GM12878 (cell line): ENCODE measurements around the gene PSTPIP2. TPM values are rescaled to one million over a fixed set of nuclear protein-coding genes. Genes with fewer than 3 reads are reported as not detected.

ENCODE experiments used
- CBX3 ChIP-seq: fragments of 200-600 bp; sonication (generic); IDR thresholded peaks from 2 replicates; pipeline ENCODE4 v1.6.1; 2016; ENCODE audit warnings: low read depth, borderline replicate concordance
- CREB1 ChIP-seq: IDR thresholded peaks from 2 replicates; pipeline ENCODE4 v1.6.1; 2012; ENCODE audit warnings: low read depth, mild to moderate bottlenecking, inconsistent platforms
- EGR1 ChIP-seq, 2 experiments: IDR thresholded peaks; 1 replicate in 1 of 2; 2 replicates in 1 of 2; pipeline ENCODE4 v1.6.1; 2011 to 2012; ENCODE audit warnings: low read depth in 2 of 2, low read length in 2 of 2, borderline replicate concordance in 1 of 2, mild to moderate bottlenecking in 1 of 2, moderate library complexity in 1 of 2
- ESRRA ChIP-seq: IDR thresholded peaks from 2 replicates; pipeline ENCODE4 v1.6.1; 2012; ENCODE audit warnings: mild to moderate bottlenecking, low read length, improper control_type of control experiment
- HCFC1 ChIP-seq: fragments of 150-350 bp; IDR thresholded peaks from 2 replicates; pipeline ENCODE4 v1.6.1; 2014; ENCODE audit warnings: low read length
- KDM1A ChIP-seq: fragments of 200-600 bp; sonication (generic); IDR thresholded peaks from 2 replicates; pipeline ENCODE4 v1.6.1; 2016; ENCODE audit warnings: borderline replicate concordance
- MTA2 ChIP-seq: fragments of 450-650 bp; IDR thresholded peaks from 2 replicates; pipeline ENCODE4 v1.6.1; 2016; ENCODE audit warnings: low read depth, mild to moderate bottlenecking, moderate library complexity
- POLR2A ChIP-seq: IDR thresholded peaks from 2 replicates; pipeline ENCODE4 v1.6.1; 2011; ENCODE audit warnings: low read depth, mild to moderate bottlenecking, low read length
- RUNX3 ChIP-seq: IDR thresholded peaks from 2 replicates; pipeline ENCODE4 v1.6.1; 2012; ENCODE audit warnings: low read length, inconsistent platforms
- SMARCA5 ChIP-seq: fragments of 450-650 bp; IDR thresholded peaks from 2 replicates; pipeline ENCODE4 v1.6.1; 2017; ENCODE audit warnings: mild to moderate bottlenecking
- SREBF2 ChIP-seq: IDR thresholded peaks from 2 replicates; pipeline ENCODE4 v1.6.1; 2012; ENCODE audit warnings: mild to moderate bottlenecking, low read length
- SRF ChIP-seq, 2 experiments: IDR thresholded peaks; 2 replicates each; pipeline ENCODE4 v1.6.1; 2011; ENCODE audit warnings: low read depth in 2 of 2, low read length in 2 of 2, mild to moderate bottlenecking in 1 of 2, moderate library complexity in 1 of 2
- STAT3 ChIP-seq: IDR thresholded peaks from 2 replicates; pipeline ENCODE4 v1.6.1; 2011; ENCODE audit warnings: low read depth, low read length, improper control_type of control experiment
- SUPT20H ChIP-seq: IDR thresholded peaks from 2 replicates; pipeline ENCODE4 v1.6.1; 2011; ENCODE audit warnings: low read depth, mild to moderate bottlenecking, low read length, moderate library complexity, borderline replicate concordance; ENCODE audit not compliant: control insufficient read depth
- TBL1XR1 ChIP-seq: IDR thresholded peaks from 2 replicates; pipeline ENCODE4 v1.6.1; 2012; ENCODE audit warnings: low read depth, low read length, improper control_type of control experiment
- ZZZ3 ChIP-seq: IDR thresholded peaks from 2 replicates; pipeline ENCODE4 v1.6.1; 2011; ENCODE audit warnings: low read depth; ENCODE audit not compliant: control insufficient read depth, insufficient read length
- polyA plus RNA-seq, 11 experiments: library from polyadenylated mRNA; depleted of rRNA in 4 of 11; unstranded in 6 of 11; stranded (reverse) in 5 of 11; fragments of >200 nt; fragmentation: Nextera tagmentation in 4 of 11; fragmentation: Illumina TruSeq in 1 of 11; extraction: Ambion mirVana in 4 of 11; extraction: Trizol in 1 of 11; gene quantifications; 1 replicate in 1 of 11; 2 replicates in 10 of 11; pipeline versions ENCODE4 v1.2.1 to v1.2.3, GENCODE V29; 2011 to 2016; ENCODE audit warnings: inconsistent platforms in 2 of 11, missing spikeins in 2 of 11, low read depth in 1 of 11
- total RNA-seq, 4 experiments: library from RNA; depleted of rRNA in 3 of 4; stranded (reverse); fragments of >200 nt in 3 of 4; fragmentation: Illumina TruSeq in 1 of 4; extraction: Trizol in 1 of 4; gene quantifications; 2 replicates each; pipeline versions ENCODE4 v1.2.1 to v1.2.3, GENCODE V29; 2013 to 2021
- TF ChIP-seq, protein P1 (sequence below): fragments of 150-350 bp; IDR thresholded peaks from 2 replicates; pipeline ENCODE4 v1.6.1; 2014; ENCODE audit warnings: mild to moderate bottlenecking, low read depth, low read length
- TF ChIP-seq, protein P2 (sequence below): fragments of 450-650 bp; IDR thresholded peaks from 2 replicates; pipeline ENCODE4 v1.6.1; 2014; ENCODE audit warnings: mild to moderate bottlenecking
- TF ChIP-seq, protein P3 (sequence below): IDR thresholded peaks from 2 replicates; pipeline ENCODE4 v1.6.1; 2011; ENCODE audit warnings: borderline replicate concordance, low read depth, mild to moderate bottlenecking, moderate library complexity, mixed read lengths, low read length; ENCODE audit not compliant: insufficient read depth; ENCODE audit errors: extremely low read length
- TF ChIP-seq, protein P4 (sequence below): IDR thresholded peaks from 2 replicates; pipeline ENCODE4 v1.6.1; 2011; ENCODE audit warnings: low read depth, low read length, improper control_type of control experiment, borderline replicate concordance
- TF ChIP-seq, protein P5 (sequence below): fragments of 450-650 bp; IDR thresholded peaks from 2 replicates; pipeline ENCODE4 v1.6.1; 2017; ENCODE audit warnings: mild to moderate bottlenecking, moderate library complexity
- TF ChIP-seq, protein P6 (sequence below): IDR thresholded peaks from 2 replicates; pipeline ENCODE4 v1.6.1; 2012; ENCODE audit warnings: low read depth, low read length, improper control_type of control experiment

The PSTPIP2 gene
- total and polyA plus RNA-seq, 10 of the 15 experiments (the other 5 are each of a cell fraction or from before 2014, with no cell fraction given): 0.69 to 38.4 (median 24.7) TPM

DNA sequence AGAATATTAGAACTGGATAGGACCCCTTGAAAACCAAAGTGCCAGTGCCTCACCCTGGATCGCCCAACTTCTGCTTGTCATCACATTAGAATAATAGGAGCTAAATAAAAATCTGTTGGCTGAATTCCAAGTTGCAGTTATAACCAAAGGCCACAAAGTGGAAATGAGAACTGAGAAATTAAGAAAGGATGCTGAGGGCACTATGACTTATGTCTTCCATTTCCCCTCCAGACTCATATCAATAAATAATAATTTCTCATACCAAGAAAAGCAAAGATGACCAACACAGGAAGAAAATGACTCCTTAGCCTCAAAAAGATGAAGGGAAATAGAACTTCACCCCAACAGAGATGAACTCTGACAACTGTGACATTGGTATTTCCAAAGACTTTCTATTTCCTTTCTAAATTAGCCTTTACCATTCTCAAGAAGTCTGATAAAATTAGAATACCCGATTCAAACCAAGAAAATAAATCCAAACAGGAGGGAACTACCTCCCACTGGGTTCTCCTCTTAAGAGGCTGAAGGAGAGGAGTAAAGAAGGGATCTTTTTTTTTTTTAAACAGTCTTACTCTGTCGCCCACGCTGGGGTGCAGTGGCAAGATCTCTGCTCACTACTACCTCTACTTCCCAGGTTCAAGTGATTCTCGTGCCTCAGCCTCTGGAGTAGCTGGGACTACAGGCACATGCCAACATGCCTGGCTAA is 58.4 kb downstream of the PSTPIP2 start (continued):
- TF ChIP-seq, protein P1, sequence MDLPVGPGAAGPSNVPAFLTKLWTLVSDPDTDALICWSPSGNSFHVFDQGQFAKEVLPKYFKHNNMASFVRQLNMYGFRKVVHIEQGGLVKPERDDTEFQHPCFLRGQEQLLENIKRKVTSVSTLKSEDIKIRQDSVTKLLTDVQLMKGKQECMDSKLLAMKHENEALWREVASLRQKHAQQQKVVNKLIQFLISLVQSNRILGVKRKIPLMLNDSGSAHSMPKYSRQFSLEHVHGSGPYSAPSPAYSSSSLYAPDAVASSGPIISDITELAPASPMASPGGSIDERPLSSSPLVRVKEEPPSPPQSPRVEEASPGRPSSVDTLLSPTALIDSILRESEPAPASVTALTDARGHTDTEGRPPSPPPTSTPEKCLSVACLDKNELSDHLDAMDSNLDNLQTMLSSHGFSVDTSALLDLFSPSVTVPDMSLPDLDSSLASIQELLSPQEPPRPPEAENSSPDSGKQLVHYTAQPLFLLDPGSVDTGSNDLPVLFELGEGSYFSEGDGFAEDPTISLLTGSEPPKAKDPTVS: no peak
- TF ChIP-seq SMARCA5: no peak
- TF ChIP-seq, protein P2, sequence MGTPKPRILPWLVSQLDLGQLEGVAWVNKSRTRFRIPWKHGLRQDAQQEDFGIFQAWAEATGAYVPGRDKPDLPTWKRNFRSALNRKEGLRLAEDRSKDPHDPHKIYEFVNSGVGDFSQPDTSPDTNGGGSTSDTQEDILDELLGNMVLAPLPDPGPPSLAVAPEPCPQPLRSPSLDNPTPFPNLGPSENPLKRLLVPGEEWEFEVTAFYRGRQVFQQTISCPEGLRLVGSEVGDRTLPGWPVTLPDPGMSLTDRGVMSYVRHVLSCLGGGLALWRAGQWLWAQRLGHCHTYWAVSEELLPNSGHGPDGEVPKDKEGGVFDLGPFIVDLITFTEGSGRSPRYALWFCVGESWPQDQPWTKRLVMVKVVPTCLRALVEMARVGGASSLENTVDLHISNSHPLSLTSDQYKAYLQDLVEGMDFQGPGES: no peak
- no peak for TF ChIP-seq ZZZ3
- TF ChIP-seq EGR1 (IDR thresholded peaks at IDR 0.05; ENCODE audit: borderline replicate concordance in 1 of 2, low read depth in 2 of 2, low read length in 2 of 2): no peak
- TF ChIP-seq HCFC1: no peak
- peak in 1 of 2 experiments; percentile 53; a peak in 1 of 4 replicates for TF ChIP-seq SRF (IDR thresholded peaks at IDR 0.05; ENCODE audit: low read depth in 2 of 2, low read length in 2 of 2)
- TF ChIP-seq MTA2: no peak
- TF ChIP-seq, protein P3, sequence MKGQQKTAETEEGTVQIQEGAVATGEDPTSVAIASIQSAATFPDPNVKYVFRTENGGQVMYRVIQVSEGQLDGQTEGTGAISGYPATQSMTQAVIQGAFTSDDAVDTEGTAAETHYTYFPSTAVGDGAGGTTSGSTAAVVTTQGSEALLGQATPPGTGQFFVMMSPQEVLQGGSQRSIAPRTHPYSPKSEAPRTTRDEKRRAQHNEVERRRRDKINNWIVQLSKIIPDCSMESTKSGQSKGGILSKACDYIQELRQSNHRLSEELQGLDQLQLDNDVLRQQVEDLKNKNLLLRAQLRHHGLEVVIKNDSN: no peak
- no peak for TF ChIP-seq STAT3
- TF ChIP-seq ESRRA: no peak
- no peak for TF ChIP-seq SREBF2
- no peak for TF ChIP-seq SUPT20H
- TF ChIP-seq, protein P4, sequence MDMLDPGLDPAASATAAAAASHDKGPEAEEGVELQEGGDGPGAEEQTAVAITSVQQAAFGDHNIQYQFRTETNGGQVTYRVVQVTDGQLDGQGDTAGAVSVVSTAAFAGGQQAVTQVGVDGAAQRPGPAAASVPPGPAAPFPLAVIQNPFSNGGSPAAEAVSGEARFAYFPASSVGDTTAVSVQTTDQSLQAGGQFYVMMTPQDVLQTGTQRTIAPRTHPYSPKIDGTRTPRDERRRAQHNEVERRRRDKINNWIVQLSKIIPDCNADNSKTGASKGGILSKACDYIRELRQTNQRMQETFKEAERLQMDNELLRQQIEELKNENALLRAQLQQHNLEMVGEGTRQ: no peak
- TF ChIP-seq RUNX3: peak; percentile 92
- TF ChIP-seq, protein P5, sequence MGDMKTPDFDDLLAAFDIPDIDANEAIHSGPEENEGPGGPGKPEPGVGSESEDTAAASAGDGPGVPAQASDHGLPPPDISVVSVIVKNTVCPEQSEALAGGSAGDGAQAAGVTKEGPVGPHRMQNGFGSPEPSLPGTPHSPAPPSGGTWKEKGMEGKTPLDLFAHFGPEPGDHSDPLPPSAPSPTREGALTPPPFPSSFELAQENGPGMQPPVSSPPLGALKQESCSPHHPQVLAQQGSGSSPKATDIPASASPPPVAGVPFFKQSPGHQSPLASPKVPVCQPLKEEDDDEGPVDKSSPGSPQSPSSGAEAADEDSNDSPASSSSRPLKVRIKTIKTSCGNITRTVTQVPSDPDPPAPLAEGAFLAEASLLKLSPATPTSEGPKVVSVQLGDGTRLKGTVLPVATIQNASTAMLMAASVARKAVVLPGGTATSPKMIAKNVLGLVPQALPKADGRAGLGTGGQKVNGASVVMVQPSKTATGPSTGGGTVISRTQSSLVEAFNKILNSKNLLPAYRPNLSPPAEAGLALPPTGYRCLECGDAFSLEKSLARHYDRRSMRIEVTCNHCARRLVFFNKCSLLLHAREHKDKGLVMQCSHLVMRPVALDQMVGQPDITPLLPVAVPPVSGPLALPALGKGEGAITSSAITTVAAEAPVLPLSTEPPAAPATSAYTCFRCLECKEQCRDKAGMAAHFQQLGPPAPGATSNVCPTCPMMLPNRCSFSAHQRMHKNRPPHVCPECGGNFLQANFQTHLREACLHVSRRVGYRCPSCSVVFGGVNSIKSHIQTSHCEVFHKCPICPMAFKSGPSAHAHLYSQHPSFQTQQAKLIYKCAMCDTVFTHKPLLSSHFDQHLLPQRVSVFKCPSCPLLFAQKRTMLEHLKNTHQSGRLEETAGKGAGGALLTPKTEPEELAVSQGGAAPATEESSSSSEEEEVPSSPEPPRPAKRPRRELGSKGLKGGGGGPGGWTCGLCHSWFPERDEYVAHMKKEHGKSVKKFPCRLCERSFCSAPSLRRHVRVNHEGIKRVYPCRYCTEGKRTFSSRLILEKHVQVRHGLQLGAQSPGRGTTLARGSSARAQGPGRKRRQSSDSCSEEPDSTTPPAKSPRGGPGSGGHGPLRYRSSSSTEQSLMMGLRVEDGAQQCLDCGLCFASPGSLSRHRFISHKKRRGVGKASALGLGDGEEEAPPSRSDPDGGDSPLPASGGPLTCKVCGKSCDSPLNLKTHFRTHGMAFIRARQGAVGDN: no peak
- no peak for TF ChIP-seq TBL1XR1
- TF ChIP-seq CREB1: peak; percentile 21; the same call in 1 of the 2 replicates
- no peak for TF ChIP-seq CBX3
- TF ChIP-seq KDM1A: no peak
- TF ChIP-seq, protein P6, sequence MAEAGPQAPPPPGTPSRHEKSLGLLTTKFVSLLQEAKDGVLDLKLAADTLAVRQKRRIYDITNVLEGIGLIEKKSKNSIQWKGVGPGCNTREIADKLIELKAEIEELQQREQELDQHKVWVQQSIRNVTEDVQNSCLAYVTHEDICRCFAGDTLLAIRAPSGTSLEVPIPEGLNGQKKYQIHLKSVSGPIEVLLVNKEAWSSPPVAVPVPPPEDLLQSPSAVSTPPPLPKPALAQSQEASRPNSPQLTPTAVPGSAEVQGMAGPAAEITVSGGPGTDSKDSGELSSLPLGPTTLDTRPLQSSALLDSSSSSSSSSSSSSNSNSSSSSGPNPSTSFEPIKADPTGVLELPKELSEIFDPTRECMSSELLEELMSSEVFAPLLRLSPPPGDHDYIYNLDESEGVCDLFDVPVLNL: no peak
- no peak for TF ChIP-seq POLR2A
